HEK293 (cell line): ENCODE results near the gene TNC.

Experiments
- CTCF ChIA-PET: fragments of 350-600 bp; formaldehyde crosslinking; extraction: SDS; loops from one replicate; lab custom pipeline; 2021; ENCODE audit warnings: antibody characterized with exemption; lab: Yijun Ruan, JAX
- POLR2A ChIA-PET: fragments of 300-600 bp; formaldehyde crosslinking; extraction: SDS; loops from one replicate; lab custom pipeline; 2020; ENCODE audit warnings: antibody characterized with exemption, inconsistent platforms; lab: Yijun Ruan, JAX
- H3K27ac ChIP-seq: fragments of 200-500 bp; sonication (Bioruptor generic); 2 replicates; pipeline ENCODE4 v1.5.1; 2014; ENCODE audit warnings: low read depth, low read length, control low read depth, inconsistent platforms; ENCODE audit errors: extremely low read depth
- H3K36me3 ChIP-seq, 2 experiments: fragments of 200-500 bp in 1 of 2; sonication (Bioruptor generic) in 1 of 2; 1 replicate in 1 of 2; 2 replicates in 1 of 2; pipeline ENCODE4 v1.5.1; 2014 to 2017; ENCODE audit warnings: inconsistent platforms in 2 of 2, low read length in 2 of 2; ENCODE audit not compliant: control insufficient read depth in 2 of 2, insufficient read depth in 1 of 2
- H3K4me1 ChIP-seq: fragments of 200-500 bp; sonication (Bioruptor generic); 2 replicates; pipeline ENCODE4 v1.5.1; 2014; ENCODE audit warnings: mild to moderate bottlenecking, low read length, inconsistent platforms; ENCODE audit not compliant: control insufficient read depth, insufficient read depth
- H3K4me3 ChIP-seq: 2 replicates; pipeline ENCODE4 v1.5.1; 2011; ENCODE audit warnings: low read depth, mild to moderate bottlenecking, control low read depth, low read length, moderate library complexity
- H3K9me3 ChIP-seq: fragments of 200-500 bp; sonication (Bioruptor generic); 2 replicates; pipeline ENCODE4 v1.5.1; 2014; ENCODE audit warnings: low read depth, low read length, inconsistent platforms; ENCODE audit not compliant: control insufficient read depth, insufficient read depth
- BCL11A ChIP-seq: fragments of 450-650 bp; formaldehyde crosslinking; IDR thresholded peaks from 2 replicates; pipeline ENCODE4 v1.5.1; 2016; ENCODE audit warnings: low read depth, missing biosample characterization, missing genetic modification characterization
- EGR2 ChIP-seq: fragments of 450-650 bp; formaldehyde crosslinking; IDR thresholded peaks from 2 replicates; pipeline ENCODE4 v1.5.1; 2016; ENCODE audit warnings: low read depth, missing biosample characterization, missing genetic modification characterization
- ELK4 ChIP-seq: IDR thresholded peaks from 2 replicates; pipeline ENCODE4 v1.6.1; 2011; ENCODE audit warnings: mild to moderate bottlenecking, low read depth, low read length, borderline replicate concordance
- KLF10 ChIP-seq: fragments of 450-650 bp; IDR thresholded peaks from 2 replicates; pipeline ENCODE4 v1.5.1; 2018; ENCODE audit warnings: missing biosample characterization, mild to moderate bottlenecking, missing genetic modification characterization
- SETDB1 ChIP-seq: IDR thresholded peaks from one replicate; pipeline ENCODE4 v1.6.1; 2017; ENCODE audit warnings: mild to moderate bottlenecking, low read length, moderate library complexity, mixed read lengths; ENCODE audit not compliant: insufficient read length
- SP3 ChIP-seq: fragments of 450-650 bp; formaldehyde crosslinking; IDR thresholded peaks from 2 replicates; pipeline ENCODE4 v1.5.1; 2016; ENCODE audit warnings: missing biosample characterization, missing genetic modification characterization
- ZBTB1 ChIP-seq: fragments of 450-650 bp; formaldehyde crosslinking; IDR thresholded peaks from 2 replicates; pipeline ENCODE4 v1.5.1; 2016; ENCODE audit warnings: missing biosample characterization, missing genetic modification characterization
- ZBTB8A ChIP-seq: fragments of 450-650 bp; formaldehyde crosslinking; IDR thresholded peaks from 2 replicates; pipeline ENCODE4 v1.5.1; 2016; ENCODE audit warnings: missing biosample characterization, missing genetic modification characterization
- ZNF155 ChIP-seq: fragments of 450-650 bp; formaldehyde crosslinking; IDR thresholded peaks from 2 replicates; pipeline ENCODE4 v1.5.1; 2016; ENCODE audit warnings: missing biosample characterization, missing genetic modification characterization
- ZNF175 ChIP-seq: fragments of 450-650 bp; formaldehyde crosslinking; IDR thresholded peaks from 2 replicates; pipeline ENCODE4 v1.5.1; 2016; ENCODE audit warnings: missing biosample characterization, missing genetic modification characterization
- ZNF248 ChIP-seq: fragments of 450-650 bp; formaldehyde crosslinking; IDR thresholded peaks from 2 replicates; pipeline ENCODE4 v1.5.1; 2017; ENCODE audit warnings: missing biosample characterization, missing genetic modification characterization
- ZNF354C ChIP-seq: fragments of 450-650 bp; formaldehyde crosslinking; IDR thresholded peaks from 2 replicates; pipeline ENCODE4 v1.5.1; 2016; ENCODE audit warnings: missing biosample characterization, missing genetic modification characterization, low read depth, borderline replicate concordance
- ZNF37A ChIP-seq: fragments of 450-650 bp; IDR thresholded peaks from 2 replicates; pipeline ENCODE4 v1.5.1; 2018; ENCODE audit warnings: missing biosample characterization, missing genetic modification characterization
- ZNF391 ChIP-seq: fragments of 450-650 bp; formaldehyde crosslinking; IDR thresholded peaks from 2 replicates; pipeline ENCODE4 v1.5.1; 2016; ENCODE audit warnings: low read depth, missing biosample characterization, missing genetic modification characterization, borderline replicate concordance
- ZNF426 ChIP-seq: fragments of 450-650 bp; formaldehyde crosslinking; IDR thresholded peaks from 2 replicates; pipeline ENCODE4 v1.5.1; 2017; ENCODE audit warnings: missing biosample characterization, missing genetic modification characterization, mild to moderate bottlenecking, inconsistent platforms, moderate library complexity
- ZNF513 ChIP-seq: fragments of 450-650 bp; IDR thresholded peaks from 2 replicates; pipeline ENCODE4 v1.5.1; 2018; ENCODE audit warnings: missing biosample characterization, missing genetic modification characterization
- ZNF585B ChIP-seq: fragments of 450-650 bp; formaldehyde crosslinking; IDR thresholded peaks from 2 replicates; pipeline ENCODE4 v1.5.1; 2016; ENCODE audit warnings: missing biosample characterization, missing genetic modification characterization
- ZNF600 ChIP-seq: fragments of 450-650 bp; formaldehyde crosslinking; IDR thresholded peaks from 2 replicates; pipeline ENCODE4 v1.5.1; 2016; ENCODE audit warnings: missing biosample characterization, missing genetic modification characterization
- ZNF623 ChIP-seq: fragments of 450-650 bp; formaldehyde crosslinking; IDR thresholded peaks from 2 replicates; pipeline ENCODE4 v1.5.1; 2016; ENCODE audit warnings: missing biosample characterization, missing genetic modification characterization
- TF ChIP-seq, protein P1 (sequence below): fragments of 450-650 bp; formaldehyde crosslinking; IDR thresholded peaks from 2 replicates; pipeline ENCODE4 v1.5.1; 2017; ENCODE audit warnings: missing biosample characterization, missing genetic modification characterization
- TF ChIP-seq, protein P2 (sequence below): fragments of 450-650 bp; IDR thresholded peaks from 2 replicates; pipeline ENCODE4 v1.5.1; 2018; ENCODE audit warnings: missing biosample characterization, mild to moderate bottlenecking, missing genetic modification characterization

TNC gene

GRCh38 chr9:114987116-114987515 is 130.8 kb downstream of the TNC start:
- ChIA-PET POLR2A (no interaction called here), CTCF (interaction anchor here (1.3 kb wide), 1 partner anchor 27 kb away, joined by 4 read pairs; no protein-coding TSS in a partner anchor)

GRCh38 chr9:114985959-114986501 is 131.9 kb downstream of the TNC start:
- H3K36me3 ChIP-seq: no peaks in the 10 kb centered on the region
- H3K9me3 ChIP-seq: no peaks in the 10 kb centered on the region
- H3K4me1 ChIP-seq: peaks cover 7% of the 10 kb centered on the region; the same call in 1 of the 2 replicates
- TF ChIP-seq SP3 (tag by site-specific recombination) (no peak), BCL11A (no peak), ELK4 (no peak), ZBTB8A (no peak), ZNF426 (tag by site-specific recombination) (no peak), EGR2 (tag by site-specific recombination) (no peak), ZNF354C (tag by site-specific recombination) (no peak), ZNF600 (tag by site-specific recombination) (no peak), ZNF623 (tag by site-specific recombination) (no peak), ZNF585B (no peak), ZNF175 (tag by site-specific recombination) (no peak)
- TF ChIP-seq, protein P1, sequence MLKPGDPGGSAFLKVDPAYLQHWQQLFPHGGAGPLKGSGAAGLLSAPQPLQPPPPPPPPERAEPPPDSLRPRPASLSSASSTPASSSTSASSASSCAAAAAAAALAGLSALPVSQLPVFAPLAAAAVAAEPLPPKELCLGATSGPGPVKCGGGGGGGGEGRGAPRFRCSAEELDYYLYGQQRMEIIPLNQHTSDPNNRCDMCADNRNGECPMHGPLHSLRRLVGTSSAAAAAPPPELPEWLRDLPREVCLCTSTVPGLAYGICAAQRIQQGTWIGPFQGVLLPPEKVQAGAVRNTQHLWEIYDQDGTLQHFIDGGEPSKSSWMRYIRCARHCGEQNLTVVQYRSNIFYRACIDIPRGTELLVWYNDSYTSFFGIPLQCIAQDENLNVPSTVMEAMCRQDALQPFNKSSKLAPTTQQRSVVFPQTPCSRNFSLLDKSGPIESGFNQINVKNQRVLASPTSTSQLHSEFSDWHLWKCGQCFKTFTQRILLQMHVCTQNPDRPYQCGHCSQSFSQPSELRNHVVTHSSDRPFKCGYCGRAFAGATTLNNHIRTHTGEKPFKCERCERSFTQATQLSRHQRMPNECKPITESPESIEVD: no peak
- TF ChIP-seq, protein P2, sequence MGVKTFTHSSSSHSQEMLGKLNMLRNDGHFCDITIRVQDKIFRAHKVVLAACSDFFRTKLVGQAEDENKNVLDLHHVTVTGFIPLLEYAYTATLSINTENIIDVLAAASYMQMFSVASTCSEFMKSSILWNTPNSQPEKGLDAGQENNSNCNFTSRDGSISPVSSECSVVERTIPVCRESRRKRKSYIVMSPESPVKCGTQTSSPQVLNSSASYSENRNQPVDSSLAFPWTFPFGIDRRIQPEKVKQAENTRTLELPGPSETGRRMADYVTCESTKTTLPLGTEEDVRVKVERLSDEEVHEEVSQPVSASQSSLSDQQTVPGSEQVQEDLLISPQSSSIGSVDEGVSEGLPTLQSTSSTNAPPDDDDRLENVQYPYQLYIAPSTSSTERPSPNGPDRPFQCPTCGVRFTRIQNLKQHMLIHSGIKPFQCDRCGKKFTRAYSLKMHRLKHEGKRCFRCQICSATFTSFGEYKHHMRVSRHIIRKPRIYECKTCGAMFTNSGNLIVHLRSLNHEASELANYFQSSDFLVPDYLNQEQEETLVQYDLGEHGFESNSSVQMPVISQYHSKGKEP (tag by site-specific recombination): no peak
- no peak overlapping the region for H3K4me3 ChIP-seq
- H3K27ac ChIP-seq: no peak overlapping the region
- ChIA-PET CTCF (interaction anchor here (1.2 to 1.5 kb wide), 2 partner anchors 29 to 581 kb away, joined by 3 read pairs; no protein-coding TSS in a partner anchor), POLR2A (no interaction called here)

More at GRCh38 chr9:114987116-114987515, 130.8 kb downstream of the TNC start:
- Histone ChIP-seq H3K36me3 (no peaks in the 10 kb centered on the region), H3K27ac (no peak overlapping the region), H3K9me3 (no peaks in the 10 kb centered on the region), H3K4me1 (no peaks in the 10 kb centered on the region), H3K4me3 (no peak overlapping the region)
- TF ChIP-seq ZNF391 (tag by site-specific recombination) (no peak), ZBTB1 (tag by site-specific recombination) (no peak), ZNF248 (tag by site-specific recombination) (no peak), ZNF155 (tag by site-specific recombination) (no peak), ZNF37A (tag by site-specific recombination) (no peak), ZNF513 (tag by site-specific recombination) (no peak), KLF10 (tag by site-specific recombination) (no peak), SETDB1 (no peak)
